ENCODE measurements around the gene ACSBG1.

Gene ACSBG1

GRCh38 chr15:78222745-78223395 is 11.5 kb downstream of the ACSBG1 start:
- no peak for TF ChIP-seq ZNF274 (IDR thresholded peaks at IDR 0.05; ENCODE audit: low read depth, low read length)
- no peak overlapping the region for H3K4me3 ChIP-seq (ENCODE audit: low read length)

DNA sequence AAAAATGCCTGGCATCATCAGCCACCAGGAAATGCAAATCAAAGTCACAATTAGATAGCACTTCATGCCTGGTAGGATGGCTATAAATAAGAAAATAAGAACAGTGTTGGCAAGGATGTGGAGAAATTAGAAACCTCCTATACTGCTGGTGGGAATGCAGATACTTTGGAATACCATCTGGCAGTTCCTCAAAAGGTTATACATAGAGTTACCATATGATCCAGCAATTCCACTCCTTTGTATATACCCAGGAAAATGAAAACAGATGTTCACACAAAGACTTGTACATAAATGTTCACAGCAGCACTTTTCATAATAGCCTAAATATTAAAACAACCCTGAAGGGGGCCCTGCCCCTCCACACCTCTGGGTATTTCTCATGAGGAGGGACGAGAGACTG is 13.7 kb downstream of the ACSBG1 start:
- H3K4me3 ChIP-seq (ENCODE audit: low read length), result no peak overlapping the region
- no peak for TF ChIP-seq ZNF274 (IDR thresholded peaks at IDR 0.05; ENCODE audit: low read depth, low read length)

DNA sequence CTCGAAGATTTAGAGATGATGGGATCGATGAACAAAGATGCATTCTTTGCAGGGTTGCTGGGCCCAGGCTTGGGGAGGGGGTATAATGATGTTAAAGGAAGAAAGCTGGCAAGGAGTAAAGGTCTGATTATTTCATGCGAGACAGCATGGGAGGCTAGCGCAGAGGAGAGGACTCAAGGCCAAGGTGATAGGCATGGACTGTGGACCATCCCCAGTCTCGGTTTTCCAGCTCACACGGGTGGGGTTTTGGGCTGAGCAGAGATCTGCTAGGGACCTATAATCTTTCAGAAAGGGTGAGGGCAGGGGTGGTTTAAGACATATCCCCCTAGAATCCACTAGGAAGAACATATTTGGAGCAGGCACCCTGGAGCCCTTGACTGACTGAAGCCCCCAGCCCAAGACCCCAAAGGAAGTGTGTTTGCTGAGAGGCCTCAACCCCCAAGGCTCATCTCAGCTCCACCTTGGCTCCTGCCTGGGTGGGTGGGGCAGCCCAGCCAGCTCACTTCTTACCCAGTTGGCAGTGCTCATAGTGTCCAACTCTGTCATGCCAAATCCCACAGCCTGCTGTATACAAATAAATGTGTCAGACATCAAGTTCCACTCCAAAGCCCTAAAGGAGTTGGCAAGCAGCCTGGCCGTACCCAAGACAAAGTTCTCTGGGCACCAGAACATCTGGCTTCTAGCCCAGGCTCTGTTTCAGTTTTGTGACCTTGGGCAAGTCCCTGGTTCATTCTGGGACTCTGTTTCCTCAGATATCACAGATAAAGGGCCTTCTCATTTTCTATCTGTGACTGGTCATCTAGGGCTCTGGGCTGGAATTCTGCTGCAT is 17.9 kb downstream of the ACSBG1 start:
- TF ChIP-seq ZNF274 (IDR thresholded peaks at IDR 0.05; ENCODE audit: low read depth, low read length), result no peak

GRCh38 chr15:78213956-78214355 is 20.4 kb downstream of the ACSBG1 start:
- H3K4me3 ChIP-seq (ENCODE audit: low read length), result no peak overlapping the region
- no peak for TF ChIP-seq ZNF274 (IDR thresholded peaks at IDR 0.05; ENCODE audit: low read depth, low read length)

More for the DNA sequence above, 17.9 kb downstream of the ACSBG1 start:
- no peak overlapping the region for H3K4me3 ChIP-seq (ENCODE audit: low read length)

- no peak overlapping the region for H3K4me3 ChIP-seq (ENCODE audit: low read length)
- TF ChIP-seq ZNF274 (IDR thresholded peaks at IDR 0.05; ENCODE audit: low read depth, low read length), result no peak
Measured at GRCh38 chr15:78213425-78213750, 21.0 kb downstream of the ACSBG1 start.

GRCh38 chr15:78212546-78213424 is 21.6 kb downstream of the ACSBG1 start:
- no peak overlapping the region for H3K4me3 ChIP-seq (ENCODE audit: low read length)
- no peak for TF ChIP-seq ZNF274 (IDR thresholded peaks at IDR 0.05; ENCODE audit: low read depth, low read length)

- H3K4me3 ChIP-seq (ENCODE audit: low read length), result no peak overlapping the region
- TF ChIP-seq ZNF274 (IDR thresholded peaks at IDR 0.05; ENCODE audit: low read depth, low read length), result no peak
Measured at GRCh38 chr15:78212008-78212407, 22.4 kb downstream of the ACSBG1 start.

GRCh38 chr15:78211189-78211921 is 23.0 kb downstream of the ACSBG1 start:
- H3K4me3 ChIP-seq (ENCODE audit: low read length), result no peak overlapping the region
- TF ChIP-seq ZNF274 (IDR thresholded peaks at IDR 0.05; ENCODE audit: low read depth, low read length), result no peak

- TF ChIP-seq ZNF274 (IDR thresholded peaks at IDR 0.05; ENCODE audit: low read depth, low read length), result no peak
- no peak overlapping the region for H3K4me3 ChIP-seq (ENCODE audit: low read length)
Measured at GRCh38 chr15:78210349-78210717, 24.0 kb downstream of the ACSBG1 start.

- H3K4me3 ChIP-seq (ENCODE audit: low read length), result no peak overlapping the region
- no peak for TF ChIP-seq ZNF274 (IDR thresholded peaks at IDR 0.05; ENCODE audit: low read depth, low read length)
Measured at GRCh38 chr15:78209646-78210348, 24.6 kb downstream of the ACSBG1 start.

DNA sequence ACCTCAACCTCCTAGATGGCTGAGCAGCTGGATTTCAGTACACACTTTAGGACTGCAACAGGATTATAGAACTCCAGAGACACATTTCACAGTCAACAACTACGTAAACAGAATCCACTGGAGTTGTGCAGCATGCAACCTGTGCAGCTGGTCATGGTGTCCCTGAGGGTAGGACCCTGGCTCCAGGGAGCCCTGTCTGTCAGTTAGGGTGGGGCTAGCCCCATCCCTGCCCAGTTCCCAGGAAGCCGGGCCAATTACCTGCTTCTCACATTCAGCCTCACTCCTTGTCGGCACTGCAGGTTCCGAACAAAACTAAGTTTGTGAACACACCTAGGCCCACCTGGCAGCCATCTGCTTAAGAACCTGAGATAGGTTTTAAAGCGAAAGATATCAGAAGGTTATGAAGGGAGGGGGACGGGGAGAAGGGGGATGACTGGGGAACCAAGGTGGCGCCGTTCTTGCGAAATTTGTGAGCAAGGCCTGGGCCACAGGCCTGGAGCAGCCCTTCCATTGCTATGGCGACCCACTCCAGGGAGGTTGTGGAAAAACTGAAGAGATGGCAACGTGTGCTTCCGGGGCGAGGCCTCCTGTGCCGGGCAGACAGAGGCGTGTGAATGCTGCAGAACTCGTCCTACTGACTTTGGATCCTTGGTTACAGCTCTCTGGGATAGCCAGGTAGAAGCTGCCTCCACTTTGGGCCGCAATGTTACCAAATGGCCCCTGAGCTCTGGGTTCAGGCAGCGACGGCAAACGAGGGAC is 25.3 kb downstream of the ACSBG1 start:
- H3K4me3 ChIP-seq (ENCODE audit: low read length), result no peak overlapping the region
- TF ChIP-seq ZNF274 (IDR thresholded peaks at IDR 0.05; ENCODE audit: low read depth, low read length), result no peak

DNA sequence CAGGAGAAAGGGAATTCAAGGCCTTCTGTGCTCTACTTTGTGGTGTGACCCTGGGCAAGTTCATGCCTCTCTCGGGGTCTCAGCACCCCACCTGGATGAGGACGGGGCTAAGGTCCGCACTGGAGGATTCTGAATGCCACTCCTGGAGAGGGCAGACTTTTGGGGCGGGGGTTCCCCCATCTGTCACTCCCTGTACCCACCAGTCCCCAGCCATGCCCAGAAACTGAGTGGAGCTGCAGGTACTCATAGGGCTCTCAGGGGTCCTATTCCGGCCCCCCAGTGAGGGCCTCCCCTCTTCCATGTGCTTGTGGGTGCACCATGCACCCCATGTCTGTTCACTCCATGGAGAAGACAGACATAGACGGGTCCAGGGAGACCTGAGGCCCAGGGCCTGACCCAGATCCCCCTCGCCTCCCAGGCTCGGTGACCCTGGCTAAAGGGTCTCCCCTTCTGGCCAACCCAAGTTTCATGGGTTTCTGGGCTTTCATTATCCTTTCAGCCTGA is 26.0 kb downstream of the ACSBG1 start:
- no peak overlapping the region for H3K4me3 ChIP-seq (ENCODE audit: low read length)
- no peak for TF ChIP-seq ZNF274 (IDR thresholded peaks at IDR 0.05; ENCODE audit: low read depth, low read length)
